HG02588 (cell line): ENCODE measurements around the gene MXI1.

ENCODE experiments used
- ATAC-seq: cut with Tn5 transposase; IDR thresholded peaks from one replicate; pipeline ENCODE4 v1.9.1; 2021; ENCODE audit warnings: mild to moderate bottlenecking, moderate library complexity; ENCODE audit not compliant: unreplicated experiment

Gene MXI1

GRCh38 chr10:110273474-110273873, 66.1 kb downstream of the MXI1 start:
- ATAC-seq: no peak

GRCh38 chr10:110274072-110274627, 66.7 kb downstream of the MXI1 start:
- no peak for ATAC-seq

DNA sequence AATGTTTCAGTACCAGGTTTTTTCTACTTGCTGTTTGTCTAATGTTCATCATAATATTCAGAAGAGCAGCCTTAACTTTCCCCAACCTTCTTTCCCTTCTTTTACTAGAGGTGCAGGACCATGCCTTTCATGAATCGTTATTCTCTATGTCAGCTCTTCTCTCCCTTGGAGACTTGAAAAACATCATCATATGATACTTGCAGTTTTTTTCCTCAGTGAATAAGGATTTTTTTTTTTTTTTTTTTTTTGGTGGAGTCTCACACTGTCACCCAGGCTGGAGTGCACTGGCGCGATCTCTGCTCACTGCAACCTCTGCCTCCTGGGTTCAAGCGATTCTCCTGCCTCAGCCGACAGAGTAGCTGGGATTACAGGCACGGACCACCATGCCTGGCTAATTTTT, 67.2 kb downstream of the MXI1 start:
- ATAC-seq: no peak

GRCh38 chr10:110275128-110275729, 67.8 kb downstream of the MXI1 start:
- ATAC-seq: no peak

GRCh38 chr10:110276603-110277002, 69.2 kb downstream of the MXI1 start:
- ATAC-seq: no peak

GRCh38 chr10:110277591-110277990, 70.2 kb downstream of the MXI1 start:
- ATAC-seq: no peak

DNA sequence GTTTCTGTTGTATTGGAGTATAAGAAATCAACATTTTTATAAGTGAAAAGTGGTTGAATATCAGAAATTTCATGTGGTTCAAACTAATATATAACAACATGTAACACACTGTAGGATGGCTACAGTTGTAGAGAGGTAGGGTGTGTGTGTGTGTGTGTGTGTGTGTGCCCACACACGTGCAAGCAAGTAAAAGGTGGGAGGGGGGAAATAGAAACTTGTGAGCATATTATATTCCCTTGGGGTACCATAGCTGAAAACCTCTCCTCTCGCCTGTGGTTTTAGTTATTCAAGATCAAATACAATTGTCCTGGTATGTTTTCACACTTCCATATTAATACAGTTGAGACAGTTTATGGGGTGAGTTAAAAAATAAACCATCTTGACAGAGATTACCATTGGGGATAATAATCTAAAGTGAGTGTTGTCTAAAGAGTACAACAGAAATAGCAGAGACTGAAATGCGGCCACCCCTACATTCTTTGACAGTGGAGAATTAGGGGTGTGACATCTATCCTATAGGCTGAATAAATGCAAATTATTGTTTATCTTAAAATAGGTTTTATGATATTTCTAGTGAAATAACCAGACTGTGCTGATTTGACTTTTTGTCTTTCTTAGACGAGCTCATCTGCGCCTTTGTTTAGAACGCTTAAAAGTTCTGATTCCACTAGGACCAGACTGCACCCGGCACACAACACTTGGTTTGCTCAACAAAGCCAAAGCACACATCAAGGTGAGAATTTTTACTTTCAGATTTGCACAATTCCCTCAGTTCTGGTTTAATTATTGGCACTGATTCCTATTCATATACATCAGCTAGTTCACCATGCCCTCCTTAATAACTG, 71.4 kb downstream of the MXI1 start:
- ATAC-seq: no peak

- no peak for ATAC-seq
Measured at GRCh38 chr10:110279407-110279986, 72.1 kb downstream of the MXI1 start.

- no peak for ATAC-seq
Measured at GRCh38 chr10:110284262-110284661, 76.9 kb downstream of the MXI1 start.

- ATAC-seq: no peak
Measured at GRCh38 chr10:110285501-110285900, 78.1 kb downstream of the MXI1 start.

DNA sequence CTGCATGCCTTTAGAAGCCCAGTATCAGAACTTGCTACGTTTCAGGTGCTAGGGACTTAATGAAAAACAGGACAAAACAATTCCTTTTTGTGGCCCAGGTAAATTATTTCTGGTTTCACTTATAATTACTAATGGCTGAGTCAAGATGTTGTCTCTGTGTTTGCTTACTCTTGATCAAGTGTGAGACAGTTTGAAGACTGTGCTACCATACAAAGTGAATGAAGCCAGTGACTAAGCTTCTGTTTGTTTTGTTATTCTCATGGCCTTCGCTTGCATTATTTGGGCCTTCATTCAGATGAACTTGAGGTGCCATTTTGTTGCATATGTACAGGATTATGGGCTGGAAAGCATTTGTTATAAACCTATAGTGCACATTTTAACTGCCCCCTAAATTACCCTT, 79.4 kb downstream of the MXI1 start:
- ATAC-seq: no peak

GRCh38 chr10:110296966-110297365, 89.6 kb downstream of the MXI1 start:
- ATAC-seq: no peak

- no peak for ATAC-seq
Measured at GRCh38 chr10:110300486-110300986, 93.1 kb downstream of the MXI1 start.

GRCh38 chr10:110303681-110304080, 96.3 kb downstream of the MXI1 start:
- ATAC-seq: no peak

DNA sequence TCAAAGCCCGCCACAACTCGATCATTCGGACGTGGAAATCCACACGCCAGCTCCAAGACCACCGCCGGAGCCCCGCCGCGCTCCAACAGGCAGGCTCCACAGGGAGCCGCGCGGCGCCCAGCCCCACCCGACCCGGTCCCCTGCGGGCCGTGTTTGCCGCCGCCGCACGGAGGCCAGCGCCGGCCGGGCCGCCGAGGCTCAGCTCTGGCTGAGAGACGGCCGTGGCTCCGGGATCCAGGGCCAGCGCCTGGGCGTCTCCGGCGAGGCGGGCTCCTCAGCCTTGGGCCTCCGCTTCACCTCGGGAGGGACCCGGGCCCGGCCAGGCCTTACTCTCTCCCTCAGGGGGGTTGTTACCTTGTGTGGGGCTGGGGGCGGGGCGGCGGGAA, 97.0 kb downstream of the MXI1 start:
- peak; percentile 47 for ATAC-seq

- peak; percentile 86 for ATAC-seq
Measured at GRCh38 chr10:110304780-110305421, 97.5 kb downstream of the MXI1 start, which contains the start of gene SMNDC1. Gene SMNDC1, minus strand, starts transcription at chr10:110304920. Its CDS starts 1,333 bp downstream, at chr10:110303587.

- ATAC-seq: peak; percentile 38
Measured at GRCh38 chr10:110305767-110306451, 98.5 kb downstream of the MXI1 start.

DNA sequence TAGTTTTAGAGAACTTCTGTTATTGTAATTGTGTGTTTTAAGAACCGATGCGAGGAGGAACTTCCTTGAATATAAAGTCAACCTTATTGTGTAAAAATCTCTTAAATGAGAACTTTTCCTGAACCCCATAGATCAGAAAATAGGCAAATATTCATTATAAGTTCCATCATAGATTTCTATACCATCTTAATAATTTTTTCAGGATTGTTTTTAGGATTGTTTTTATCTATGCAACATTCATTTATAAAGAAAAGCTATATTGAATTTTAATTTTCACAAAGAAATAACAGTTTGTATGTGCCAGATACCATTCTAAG, 99.0 kb downstream of the MXI1 start:
- ATAC-seq: no peak

GRCh38 chr10:110307805-110308204, 100.4 kb downstream of the MXI1 start:
- no peak for ATAC-seq

GRCh38 chr10:110310741-110311140, 103.3 kb downstream of the MXI1 start:
- no peak for ATAC-seq
